ENCODE results near the gene HACD4. TPM values are rescaled to one million over a fixed set of nuclear protein-coding genes. Genes with fewer than 3 reads are reported as not detected.

The HACD4 gene
- total and polyA plus RNA-seq, 2 donors (not counting 3 experiments of a cell fraction or from before 2014, with no cell fraction given) = 1.3 to 1.4 TPM

DNA sequence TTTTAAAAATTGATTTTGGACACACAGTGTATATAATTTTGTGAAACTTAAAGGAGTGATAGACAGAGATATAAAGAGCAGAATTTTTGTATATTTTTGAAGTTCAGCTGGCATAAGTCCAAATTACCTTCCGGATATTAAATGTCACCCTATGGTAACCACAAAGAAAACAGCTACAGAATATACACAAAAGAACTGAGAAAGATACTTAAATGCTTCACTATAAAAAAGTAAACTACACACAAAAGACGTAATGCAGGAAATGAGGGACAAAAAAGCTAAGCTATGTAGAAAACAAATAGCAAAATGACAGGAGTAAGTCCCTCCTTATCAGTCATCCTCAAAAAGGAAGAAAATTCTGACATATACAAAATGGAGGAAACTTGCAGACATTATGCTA is 29.4 kb downstream of the HACD4 start:
- no peak overlapping the region for H3K4me2 ChIP-seq (ENCODE audit: insufficient read depth, low read length)
- POLR2A ChIA-PET = no interaction called here
- no peaks in the 10 kb centered on the region for H4K20me1 ChIP-seq (replicated peaks; ENCODE audit: control insufficient read depth, extremely low read depth, insufficient read depth, low read length)
- no peak for DNase-seq (ENCODE audit: low read depth, low spot score)
- no peak for FAIRE-seq
- CTCF ChIA-PET = interaction anchor here (1.4 kb wide), 1 partner anchor 17 kb away, joined by 4 read pairs; no protein-coding TSS in a partner anchor
- no peaks in the 10 kb centered on the region for H3K9me1 ChIP-seq (replicated peaks; ENCODE audit: control insufficient read depth, extremely low read depth, insufficient read depth, low read length)
- H3K79me2 ChIP-seq (ENCODE audit: control insufficient read depth, insufficient read depth, low read length) = no peaks in the 10 kb centered on the region
- dilution Hi-C loops (cut with MboI; ENCODE audit: extremely low pct_ligation_motif_present, low sequenced_read_pairs) (no loop called here), intact Hi-C loops (cut with micrococcal nuclease) (no loop called here)
- no peak overlapping the region for H3K4me3 ChIP-seq (replicated peaks in 1 of 3; ENCODE audit: insufficient read depth in 1 of 3, low read depth in 1 of 3, low read length in 3 of 3)
- no peaks in the 10 kb centered on the region for H3K9me3 ChIP-seq (replicated peaks; ENCODE audit: control insufficient read depth, insufficient read depth, low read length)
- H3K27ac ChIP-seq (ENCODE audit: insufficient read depth, low read depth, low read length) = no peak overlapping the region
- H3K4me1 ChIP-seq (ENCODE audit: control insufficient read depth, extremely low read depth, insufficient read depth, low read length) = no peaks in the 10 kb centered on the region
- no peaks in the 10 kb centered on the region for H3K27me3 ChIP-seq (ENCODE audit: control insufficient read depth in 2 of 2, insufficient read depth in 2 of 2, low read length in 2 of 2)
- BruUV-seq (replicated peaks) = no TSS peak
- H3K9ac ChIP-seq (replicated peaks; ENCODE audit: extremely low read depth, insufficient read depth, low read length) = no peak overlapping the region
- H3K36me3 ChIP-seq (ENCODE audit: control insufficient read depth in 2 of 2, extremely low read depth in 1 of 2, insufficient read depth in 2 of 2, low read length in 2 of 2) = no peaks in the 10 kb centered on the region
- TF ChIP-seq GATA2 (IDR thresholded peaks at IDR 0.05; ENCODE audit: insufficient read depth, insufficient read length, low read depth, low read length) (no peak), FOS (IDR thresholded peaks at IDR 0.05; ENCODE audit: borderline replicate concordance, insufficient read depth, low read length) (no peak), POLR2A (IDR thresholded peaks at IDR 0.05; ENCODE audit: low read depth, low read length) (no peak), JUN (IDR thresholded peaks at IDR 0.05; ENCODE audit: borderline replicate concordance, insufficient read depth, insufficient read length, low read depth) (no peak), EZH2 (IDR thresholded peaks at IDR 0.05; ENCODE audit: borderline replicate concordance, low read depth, low read length, severe bottlenecking) (no peak), MYC (IDR thresholded peaks at IDR 0.05; ENCODE audit: low read depth, low read length) (no peak), POLR2AphosphoS5 (IDR thresholded peaks at IDR 0.05; ENCODE audit: insufficient read depth, low read depth, low read length) (no peak)
- TF ChIP-seq, protein P1, sequence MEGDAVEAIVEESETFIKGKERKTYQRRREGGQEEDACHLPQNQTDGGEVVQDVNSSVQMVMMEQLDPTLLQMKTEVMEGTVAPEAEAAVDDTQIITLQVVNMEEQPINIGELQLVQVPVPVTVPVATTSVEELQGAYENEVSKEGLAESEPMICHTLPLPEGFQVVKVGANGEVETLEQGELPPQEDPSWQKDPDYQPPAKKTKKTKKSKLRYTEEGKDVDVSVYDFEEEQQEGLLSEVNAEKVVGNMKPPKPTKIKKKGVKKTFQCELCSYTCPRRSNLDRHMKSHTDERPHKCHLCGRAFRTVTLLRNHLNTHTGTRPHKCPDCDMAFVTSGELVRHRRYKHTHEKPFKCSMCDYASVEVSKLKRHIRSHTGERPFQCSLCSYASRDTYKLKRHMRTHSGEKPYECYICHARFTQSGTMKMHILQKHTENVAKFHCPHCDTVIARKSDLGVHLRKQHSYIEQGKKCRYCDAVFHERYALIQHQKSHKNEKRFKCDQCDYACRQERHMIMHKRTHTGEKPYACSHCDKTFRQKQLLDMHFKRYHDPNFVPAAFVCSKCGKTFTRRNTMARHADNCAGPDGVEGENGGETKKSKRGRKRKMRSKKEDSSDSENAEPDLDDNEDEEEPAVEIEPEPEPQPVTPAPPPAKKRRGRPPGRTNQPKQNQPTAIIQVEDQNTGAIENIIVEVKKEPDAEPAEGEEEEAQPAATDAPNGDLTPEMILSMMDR (IDR thresholded peaks at IDR 0.05; ENCODE audit: extremely low read depth in 1 of 2, insufficient read depth in 1 of 2, low read depth in 1 of 2, low read length in 2 of 2) = no peak
- TF ChIP-seq, protein P2, sequence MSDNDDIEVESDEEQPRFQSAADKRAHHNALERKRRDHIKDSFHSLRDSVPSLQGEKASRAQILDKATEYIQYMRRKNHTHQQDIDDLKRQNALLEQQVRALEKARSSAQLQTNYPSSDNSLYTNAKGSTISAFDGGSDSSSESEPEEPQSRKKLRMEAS (IDR thresholded peaks at IDR 0.05; ENCODE audit: insufficient read depth, insufficient read length) = no peak
- H2AFZ ChIP-seq (ENCODE audit: low read depth, low read length) = no peak overlapping the region
